GM06990 (cell line): ENCODE measurements around the gene ADAM15.

ENCODE experiments used
- DNase-seq: peaks from one replicate; pipeline ENCODE4 v3.0.0-alpha.2; 2011; ENCODE audit not compliant: insufficient read length; ENCODE audit errors: extremely low read depth
- H3K27me3 ChIP-seq: replicated peaks from 2 replicates; pipeline ENCODE4 v1.6.0; 2011; ENCODE audit warnings: low read length; ENCODE audit not compliant: control insufficient read depth, insufficient read depth
- H3K36me3 ChIP-seq: 2 replicates; pipeline ENCODE4 v1.5.1; 2011; ENCODE audit warnings: low read length; ENCODE audit not compliant: control insufficient read depth, insufficient read depth
- H3K4me3 ChIP-seq: replicated peaks from 2 replicates; pipeline ENCODE4 v1.5.1; 2011; ENCODE audit warnings: low read depth, mild to moderate bottlenecking, control low read depth, low read length
- CTCF ChIP-seq: IDR thresholded peaks from 2 replicates; pipeline ENCODE4 v1.5.1; 2011; ENCODE audit warnings: low read length, control low read depth, mild to moderate bottlenecking, inconsistent platforms; ENCODE audit not compliant: insufficient read depth, poor library complexity, severe bottlenecking

The ADAM15 gene

GRCh38 chr1:155099331-155099730 is 48.2 kb downstream of the ADAM15 start:
- Histone ChIP-seq H3K4me3 (no peak overlapping the region), H3K27me3 (no peaks in the 10 kb centered on the region; the same call in 1 of the 2 replicates), H3K36me3 (no peaks in the 10 kb centered on the region)
- TF ChIP-seq CTCF = no peak
- no peak for DNase-seq

GRCh38 chr1:155103325-155103724 is 52.2 kb downstream of the ADAM15 start:
- Histone ChIP-seq H3K36me3 (no peaks in the 10 kb centered on the region), H3K4me3 (no peak overlapping the region), H3K27me3 (no peaks in the 10 kb centered on the region; the same call in 1 of the 2 replicates)
- no peak for TF ChIP-seq CTCF
- no peak for DNase-seq

GRCh38 chr1:155104605-155105534 is 53.8 kb downstream of the ADAM15 start:
- Histone ChIP-seq H3K36me3 (no peaks in the 10 kb centered on the region), H3K4me3 (no peak overlapping the region), H3K27me3 (no peaks in the 10 kb centered on the region)
- TF ChIP-seq CTCF = no peak
- no peak for DNase-seq

GRCh38 chr1:155105604-155106011 is 54.5 kb downstream of the ADAM15 start:
- no peak for TF ChIP-seq CTCF
- Histone ChIP-seq H3K36me3 (no peaks in the 10 kb centered on the region), H3K4me3 (no peak overlapping the region), H3K27me3 (no peaks in the 10 kb centered on the region)
- DNase-seq = no peak

- TF ChIP-seq CTCF = no peak
- DNase-seq = no peak
- no peaks in the 10 kb centered on the region for H3K36me3 ChIP-seq
- H3K27me3 ChIP-seq = no peaks in the 10 kb centered on the region
- H3K4me3 ChIP-seq = no peak overlapping the region
Measured at GRCh38 chr1:155106862-155107261, 55.7 kb downstream of the ADAM15 start.
